GM12878 (cell line): ENCODE results near the gene STEAP1B. TPM values are rescaled to one million over a fixed set of nuclear protein-coding genes. Genes with fewer than 3 reads are reported as not detected.

ENCODE experiments used
- ATAC-seq: fragments of 200-7000 bp; cut with Tn5 transposase; 3 replicates; pipeline ENCODE4 v1.9.1; 2020; ENCODE audit warnings: mild to moderate bottlenecking, moderate library complexity
- BruUV-seq: library from RNA; stranded (reverse); fragments of 400-500 nt; replicated peaks from 2 replicates; lab custom pipeline; 2021; lab: Mats Ljungman, UMichigan
- CTCF ChIA-PET: fragments of 300-600 bp; sonication (Branson Sonifier 250); formaldehyde crosslinking; extraction: SDS; loops from one replicate; lab custom pipeline; 2021; ENCODE audit warnings: inconsistent platforms; lab: Yijun Ruan, JAX
- POLR2A ChIA-PET: fragments of 350-600 bp; formaldehyde crosslinking; extraction: SDS; loops from one replicate; lab custom pipeline; 2021; ENCODE audit warnings: inconsistent platforms; lab: Charles Lee
- RAD21 ChIA-PET: fragments of 300-600 bp; sonication (Branson Sonifier 250); formaldehyde crosslinking; loops from one replicate; lab custom pipeline; 2023; ENCODE audit warnings: antibody characterized with exemption; ENCODE audit not compliant: unreplicated experiment; lab: Charles Lee
- SMC1A ChIA-PET: fragments of 300-600 bp; sonication (Branson Sonifier 250); formaldehyde crosslinking; loops from one replicate; lab custom pipeline; 2023; ENCODE audit not compliant: unreplicated experiment, uncharacterized antibody; lab: Charles Lee
- DNase-seq: peaks from one replicate; pipeline ENCODE4 v3.0.0-alpha.2; 2011; ENCODE audit warnings: low read depth, low spot score
- FAIRE-seq: peaks from 3 replicates; lab custom pipeline; 2011; peaks lifted over from hg19 to GRCh38; lab: Jason Lieb, UNC
- H2AFZ ChIP-seq: 2 replicates; pipeline ENCODE4 v1.6.0; 2011; ENCODE audit warnings: low read depth, low read length, control low read depth; ENCODE audit not compliant: control insufficient read depth
- H3K27ac ChIP-seq: 2 replicates; pipeline ENCODE4 v1.5.1; 2011; ENCODE audit warnings: control low read depth; ENCODE audit not compliant: control insufficient read depth, insufficient read depth
- H3K27me3 ChIP-seq, 2 experiments: replicated peaks in 1 of 2; 2 replicates each; pipeline versions ENCODE4 v1.6.0 to v1.6.1; 2011; ENCODE audit warnings: low read length in 1 of 2; ENCODE audit not compliant: control insufficient read depth in 2 of 2, insufficient read depth in 2 of 2
- H3K36me3 ChIP-seq, 2 experiments: 2 replicates each; pipeline ENCODE4 v1.5.1; 2011; ENCODE audit warnings: low read length in 1 of 2; ENCODE audit not compliant: control insufficient read depth in 2 of 2, insufficient read depth in 2 of 2
- H3K4me1 ChIP-seq: 2 replicates; pipeline ENCODE4 v1.6.1; 2011; ENCODE audit warnings: mild to moderate bottlenecking, low read length, moderate library complexity, mixed read lengths; ENCODE audit not compliant: control insufficient read depth, insufficient read depth
- H3K4me2 ChIP-seq: 2 replicates; pipeline ENCODE4 v1.6.0; 2011; ENCODE audit warnings: control low read depth; ENCODE audit not compliant: control insufficient read depth, insufficient read depth
- H3K4me3 ChIP-seq: fragments of 200-600 bp; sonication (generic); 2 replicates; pipeline ENCODE4 v1.5.1; 2016
- H3K79me2 ChIP-seq: 2 replicates; pipeline ENCODE4 v1.6.0; 2011; ENCODE audit warnings: low read length; ENCODE audit not compliant: control insufficient read depth, insufficient read depth
- H3K9ac ChIP-seq: 2 replicates; pipeline ENCODE4 v1.8.0; 2011; ENCODE audit warnings: low read length, control low read depth, mixed read lengths; ENCODE audit not compliant: control insufficient read depth, insufficient read depth
- H3K9me3 ChIP-seq: replicated peaks from 3 replicates; pipeline ENCODE4 v1.5.1; 2011; ENCODE audit warnings: mild to moderate bottlenecking, low read length; ENCODE audit not compliant: control insufficient read depth, insufficient read depth
- H4K20me1 ChIP-seq: 2 replicates; pipeline ENCODE4 v1.6.0; 2011; ENCODE audit not compliant: control insufficient read depth, insufficient read depth
- BACH1 ChIP-seq: fragments of 450-650 bp; IDR thresholded peaks from 2 replicates; pipeline ENCODE4 v1.6.1; 2017; ENCODE audit warnings: mild to moderate bottlenecking, borderline replicate concordance
- IRF4 ChIP-seq: IDR thresholded peaks from 2 replicates; pipeline ENCODE4 v1.6.1; 2011; ENCODE audit warnings: low read depth, low read length
- NBN ChIP-seq: fragments of 450-650 bp; IDR thresholded peaks from 2 replicates; pipeline ENCODE4 v1.6.1; 2016
- PAX8 ChIP-seq: fragments of 450-650 bp; IDR thresholded peaks from 2 replicates; pipeline ENCODE4 v1.6.1; 2017; ENCODE audit warnings: mild to moderate bottlenecking, moderate library complexity
- SMAD5 ChIP-seq: IDR thresholded peaks from 2 replicates; pipeline ENCODE4 v1.6.1; 2016; ENCODE audit warnings: antibody characterized with exemption, low read depth
- SMARCA5 ChIP-seq: fragments of 450-650 bp; IDR thresholded peaks from 2 replicates; pipeline ENCODE4 v1.6.1; 2017; ENCODE audit warnings: mild to moderate bottlenecking
- SREBF1 ChIP-seq: IDR thresholded peaks from 2 replicates; pipeline ENCODE4 v1.6.1; 2012; ENCODE audit warnings: mild to moderate bottlenecking, low read length
- USF1 ChIP-seq: IDR thresholded peaks from 2 replicates; pipeline ENCODE4 v1.6.1; 2011; ENCODE audit warnings: borderline replicate concordance, low read depth, mild to moderate bottlenecking, moderate library complexity, mixed read lengths, low read length; ENCODE audit not compliant: insufficient read depth; ENCODE audit errors: extremely low read length
- in situ Hi-C: fragments of 300-500 bp; cut with MboI; formaldehyde crosslinking; loops from 9 replicates; pipeline ENCODE4 v1.14.3; 2018; ENCODE audit warnings: mixed read lengths
- intact Hi-C: fragments of 100-400 bp; cut with micrococcal nuclease; formaldehyde crosslinking; loops from one replicate; pipeline ENCODE4 v1.14.2; 2022; ENCODE audit not compliant: unreplicated experiment
- polyA plus RNA-seq, 11 experiments: library from polyadenylated mRNA; depleted of rRNA in 4 of 11; unstranded in 6 of 11; stranded (reverse) in 5 of 11; fragments of >200 nt; fragmentation: Nextera tagmentation in 4 of 11; fragmentation: Illumina TruSeq in 1 of 11; extraction: Ambion mirVana in 4 of 11; extraction: Trizol in 1 of 11; gene quantifications; 1 replicate in 1 of 11; 2 replicates in 10 of 11; pipeline versions ENCODE4 v1.2.1 to v1.2.3, GENCODE V29; 2011 to 2016; ENCODE audit warnings: inconsistent platforms in 2 of 11, missing spikeins in 2 of 11, low read depth in 1 of 11
- total RNA-seq, 4 experiments: library from RNA; depleted of rRNA in 3 of 4; stranded (reverse); fragments of >200 nt in 3 of 4; fragmentation: Illumina TruSeq in 1 of 4; extraction: Trizol in 1 of 4; gene quantifications; 2 replicates each; pipeline versions ENCODE4 v1.2.1 to v1.2.3, GENCODE V29; 2013 to 2021

Gene STEAP1B
- total and polyA plus RNA-seq, 10 of the 15 experiments (the other 5 are each of a cell fraction or from before 2014, with no cell fraction given): 0.14 TPM; not detected in 9

GRCh38 chr7:22485189-22485588, 14.8 kb downstream of the STEAP1B start:
- TF ChIP-seq NBN (no peak), IRF4 (no peak), SMARCA5 (no peak), BACH1 (no peak), SMAD5 (no peak), PAX8 (no peak), USF1 (no peak), SREBF1 (no peak)
- Histone ChIP-seq H3K27ac (no peak overlapping the region), H3K4me1 (peaks cover 10% of the 10 kb centered on the region), H2AFZ (no peak overlapping the region), H3K4me3 (no peak overlapping the region), H3K9ac (no peak overlapping the region), H3K9me3 (no peaks in the 10 kb centered on the region; the same call in 2 of the 3 replicates), H3K79me2 (no peaks in the 10 kb centered on the region), H3K27me3 (no peaks in the 10 kb centered on the region), H3K36me3 (no peaks in the 10 kb centered on the region), H3K4me2 (no peak overlapping the region), H4K20me1 (no peaks in the 10 kb centered on the region)
- DNase-seq: no peak
- SMC1A ChIA-PET: interaction anchor here (1.0 to 3.0 kb wide), 4 partner anchors 17 to 382 kb away, joined by 3 to 12 read pairs (median 8); no protein-coding TSS in a partner anchor
- intact Hi-C loops: no loop called here
- no peak for ATAC-seq
- no TSS peak for BruUV-seq
- no peak for FAIRE-seq
- in situ Hi-C loops: loop anchor here (5.0 kb wide), 1 partner anchor 378 kb away; no protein-coding TSS in a partner anchor
- CTCF ChIA-PET: interaction anchor here (1.2 to 8.1 kb wide), 5 partner anchors 32 to 402 kb away, joined by 3 to 74 read pairs (median 4); no protein-coding TSS in a partner anchor
- RAD21 ChIA-PET: interaction anchor here (0.7 to 2.9 kb wide), 3 partner anchors 33 to 382 kb away, joined by 3 to 19 read pairs (median 3); no protein-coding TSS in a partner anchor
- POLR2A ChIA-PET: no interaction called here
